ENCODE data around the gene ATP5ME. TPM values are rescaled to one million over a fixed set of nuclear protein-coding genes. Genes with fewer than 3 reads are reported as not detected.

The ATP5ME gene
- polyA plus RNA-seq, 1 of the 3 experiments (the other 2 are of a cell fraction): 1,185 TPM

GRCh38 chr4:722169-722725 lies 48.2 kb upstream of the ATP5ME start:
- no peaks in the 10 kb centered on the region for H3K27me3 ChIP-seq (ENCODE audit: insufficient read depth)
- peaks cover 88% of the 10 kb centered on the region for H3K79me2 ChIP-seq (ENCODE audit: insufficient read depth)
- no peak overlapping the region for H3K27ac ChIP-seq (ENCODE audit: low read depth in 2 of 2, low read length in 1 of 2)
- peaks cover 0 to 11% of the 10 kb centered on the region in 2 experiments; a peak in 2 of 4 replicates for H3K4me1 ChIP-seq (ENCODE audit: control insufficient read depth in 1 of 2, insufficient read depth in 2 of 2, low read depth in 1 of 2, low read length in 1 of 2)
- H3K9me3 ChIP-seq: no peaks in the 10 kb centered on the region
- WGBS (ENCODE audit: low lambda C conversion rate): 98% methylated on average over 47 of the region's 47 CpGs
- TF ChIP-seq, protein P1, sequence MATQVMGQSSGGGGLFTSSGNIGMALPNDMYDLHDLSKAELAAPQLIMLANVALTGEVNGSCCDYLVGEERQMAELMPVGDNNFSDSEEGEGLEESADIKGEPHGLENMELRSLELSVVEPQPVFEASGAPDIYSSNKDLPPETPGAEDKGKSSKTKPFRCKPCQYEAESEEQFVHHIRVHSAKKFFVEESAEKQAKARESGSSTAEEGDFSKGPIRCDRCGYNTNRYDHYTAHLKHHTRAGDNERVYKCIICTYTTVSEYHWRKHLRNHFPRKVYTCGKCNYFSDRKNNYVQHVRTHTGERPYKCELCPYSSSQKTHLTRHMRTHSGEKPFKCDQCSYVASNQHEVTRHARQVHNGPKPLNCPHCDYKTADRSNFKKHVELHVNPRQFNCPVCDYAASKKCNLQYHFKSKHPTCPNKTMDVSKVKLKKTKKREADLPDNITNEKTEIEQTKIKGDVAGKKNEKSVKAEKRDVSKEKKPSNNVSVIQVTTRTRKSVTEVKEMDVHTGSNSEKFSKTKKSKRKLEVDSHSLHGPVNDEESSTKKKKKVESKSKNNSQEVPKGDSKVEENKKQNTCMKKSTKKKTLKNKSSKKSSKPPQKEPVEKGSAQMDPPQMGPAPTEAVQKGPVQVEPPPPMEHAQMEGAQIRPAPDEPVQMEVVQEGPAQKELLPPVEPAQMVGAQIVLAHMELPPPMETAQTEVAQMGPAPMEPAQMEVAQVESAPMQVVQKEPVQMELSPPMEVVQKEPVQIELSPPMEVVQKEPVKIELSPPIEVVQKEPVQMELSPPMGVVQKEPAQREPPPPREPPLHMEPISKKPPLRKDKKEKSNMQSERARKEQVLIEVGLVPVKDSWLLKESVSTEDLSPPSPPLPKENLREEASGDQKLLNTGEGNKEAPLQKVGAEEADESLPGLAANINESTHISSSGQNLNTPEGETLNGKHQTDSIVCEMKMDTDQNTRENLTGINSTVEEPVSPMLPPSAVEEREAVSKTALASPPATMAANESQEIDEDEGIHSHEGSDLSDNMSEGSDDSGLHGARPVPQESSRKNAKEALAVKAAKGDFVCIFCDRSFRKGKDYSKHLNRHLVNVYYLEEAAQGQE (IDR thresholded peaks at IDR 0.05; ENCODE audit: low read depth, low read length): no peak
- TF ChIP-seq NRF1 (IDR thresholded peaks at IDR 0.05; ENCODE audit: low read depth, low read length) (no peak), YY1 (IDR thresholded peaks at IDR 0.05; ENCODE audit: low read depth) (no peak), RAD21 (IDR thresholded peaks at IDR 0.05; ENCODE audit: low read length) (no peak), MEF2A (IDR thresholded peaks at IDR 0.05; ENCODE audit: borderline replicate concordance, low read depth) (no peak), IRF3 (IDR thresholded peaks at IDR 0.05; ENCODE audit: low read depth, low read length) (no peak), ELF1 (IDR thresholded peaks at IDR 0.05) (no peak), TEAD4 (IDR thresholded peaks at IDR 0.05; ENCODE audit: borderline replicate concordance, insufficient read depth) (no peak), NFIC (IDR thresholded peaks at IDR 0.05; ENCODE audit: borderline replicate concordance) (no peak), SIN3A (IDR thresholded peaks at IDR 0.05; ENCODE audit: borderline replicate concordance, low read depth, low read length) (no peak), RFX5 (IDR thresholded peaks at IDR 0.05; ENCODE audit: low read length) (no peak), USF2 (IDR thresholded peaks at IDR 0.05; ENCODE audit: borderline replicate concordance, low read depth, low read length) (no peak), FOXM1 (IDR thresholded peaks at IDR 0.05; ENCODE audit: low read depth) (no peak), GATA2 (CRISPR knock-in tag; IDR thresholded peaks at IDR 0.05) (no peak), RXRA (IDR thresholded peaks at IDR 0.05; ENCODE audit: borderline replicate concordance, low read depth) (no peak), JUND (IDR thresholded peaks at IDR 0.05) (no peak)
- TF ChIP-seq, protein P2, sequence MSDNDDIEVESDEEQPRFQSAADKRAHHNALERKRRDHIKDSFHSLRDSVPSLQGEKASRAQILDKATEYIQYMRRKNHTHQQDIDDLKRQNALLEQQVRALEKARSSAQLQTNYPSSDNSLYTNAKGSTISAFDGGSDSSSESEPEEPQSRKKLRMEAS (IDR thresholded peaks at IDR 0.05; ENCODE audit: low read depth): no peak
- no peaks in the 10 kb centered on the region for H3K36me3 ChIP-seq (replicated peaks in 1 of 2; ENCODE audit: control insufficient read depth in 1 of 2, insufficient read depth in 2 of 2, low read length in 1 of 2)
- no peak for DNase-seq
- no peak overlapping the region for H3K4me2 ChIP-seq
- ChIA-PET CTCF (interaction anchor here (1.5 kb wide), 1 partner anchor 20 kb away, joined by 6 read pairs; no protein-coding TSS in a partner anchor), POLR2A (no interaction called here)
- no peak overlapping the region for H2AFZ ChIP-seq (ENCODE audit: low read depth)
- H3K4me3 ChIP-seq (ENCODE audit: low read depth in 2 of 2, low read length in 1 of 2): no peak overlapping the region
- no peak overlapping the region for H3K9ac ChIP-seq
- H4K20me1 ChIP-seq (ENCODE audit: insufficient read depth): peaks cover 92% of the 10 kb centered on the region
- no peaks in the 10 kb centered on the region for H3K9me2 ChIP-seq
- no peaks in the 10 kb centered on the region for H3F3A ChIP-seq (replicated peaks; ENCODE audit: insufficient read depth)

All from SK-N-SH (cell line).